Right lobe of liver (tissue), 6 donors: ENCODE results near the gene IFIT5. TPM values are rescaled to one million over a fixed set of nuclear protein-coding genes. Genes with fewer than 3 reads are reported as not detected.

Source experiments
- ATAC-seq, 4 donors: fragments of 200-7000 bp; cut with Tn5 transposase; one replicate each; pipeline ENCODE4 v1.9.1; 2020; ENCODE audit warnings: mild to moderate bottlenecking in 4 of 4, moderate library complexity in 4 of 4
- DNase-seq, 3 donors: peaks; one replicate each; pipeline ENCODE4 v3.0.0-alpha.2; 2020
- H3K27ac ChIP-seq, 3 donors: fragments of 200-600 bp; one replicate each; pipeline ENCODE4 v1.8.0; 2022
- H3K27me3 ChIP-seq, 2 donors: fragments of 200-600 bp; one replicate each; pipeline ENCODE4 v1.8.0; 2022
- H3K36me3 ChIP-seq, 4 donors: fragments of 200-600 bp; sonication (generic) in 1 of 4; one replicate each; pipeline versions ENCODE4 v1.5.1 to v1.8.0; 2017 to 2022; ENCODE audit warnings: control low read depth in 1 of 4
- H3K4me1 ChIP-seq, 4 donors: fragments of 200-600 bp; sonication (generic) in 1 of 4; one replicate each; pipeline versions ENCODE4 v1.5.1 to v1.8.0; 2017 to 2022; ENCODE audit warnings: control low read depth in 1 of 4
- H3K4me3 ChIP-seq, 3 donors: fragments of 200-600 bp; one replicate each; pipeline ENCODE4 v1.8.0; 2022
- H3K9me3 ChIP-seq, 4 donors: fragments of 200-600 bp; sonication (generic) in 1 of 4; one replicate each; pipeline versions ENCODE4 v1.5.1 to v1.8.0; 2017 to 2022; ENCODE audit warnings: control low read depth in 1 of 4
- CTCF ChIP-seq, 4 donors: fragments of 200-600 bp in 3 of 4; fragments of 450-650 bp in 1 of 4; IDR thresholded peaks; one replicate each; pipeline versions ENCODE4 v1.5.1 to v1.8.0; 2016 to 2022; ENCODE audit warnings: antibody characterized with exemption in 4 of 4, mild to moderate bottlenecking in 2 of 4
- POLR2A ChIP-seq: fragments of 450-650 bp; IDR thresholded peaks from one replicate; pipeline ENCODE4 v1.6.1; 2017; ENCODE audit warnings: antibody characterized with exemption, mild to moderate bottlenecking
- WGBS: methylation state at CpG from one replicate; pipeline ENCODE4 v1.1.6; 2018; ENCODE audit warnings: low coverage, low lambda C conversion rate; ENCODE audit not compliant: insufficient coverage; ENCODE audit errors: missing lambda C conversion rate; 5-methylcytosine and 5-hydroxymethylcytosine counted together
- intact Hi-C, 2 donors: fragments of 100-400 bp; cut with DNase I; formaldehyde crosslinking; loops; one replicate each; pipeline versions ENCODE4 v1.11.2 to v1.14.1; 2022
- total RNA-seq, 6 experiments: library from RNA; depleted of rRNA in 2 of 6; stranded (reverse); fragments of >200 nt in 2 of 6; fragmentation: NEBNext Ultra II Directional in 3 of 6; extraction: Animal tissue kit (Norgen Biotek cat#: 25700) in 3 of 6; gene quantifications; one replicate each; pipeline versions ENCODE4 v1.1.0 to v1.2.4, GENCODE V29; 2016 to 2023
- donor health status: DM: no; HTN: yes; CAD: no.
- donor health status: DM: no; HTN: no; CAD: no.
- donor health status: DM: no; HTN: no; CAD: no.
- donor health status: DM: no; HTN: yes; CAD: no.
- donor health status: DM: no; HTN: yes; CAD: no.

Gene IFIT5
- total RNA-seq, 6 experiments from 2014 or later = 4.4 to 11.2 (median 8.3) TPM

- TF ChIP-seq CTCF (IDR thresholded peaks at IDR 0.05) = peak; percentile 9 to 25 (median 22)
- no peak for TF ChIP-seq POLR2A
- Histone ChIP-seq H3K27ac (no peak overlapping the region), H3K4me1 (peaks cover 0 to 16% (median 7%) of the 10 kb centered on the region in 4 donors), H3K27me3 (no peaks in the 10 kb centered on the region), H3K36me3 (no peaks in the 10 kb centered on the region), H3K4me3 (no peak overlapping the region), H3K9me3 (no peaks in the 10 kb centered on the region)
- no peak for ATAC-seq
- WGBS = 59% methylated on average over 3 of the region's 3 CpGs
- intact Hi-C loops = no loop called here
- DNase-seq = no peak
Observed at GRCh38 chr10:89419548-89419947, 5.2 kb downstream of the IFIT5 start.

DNA sequence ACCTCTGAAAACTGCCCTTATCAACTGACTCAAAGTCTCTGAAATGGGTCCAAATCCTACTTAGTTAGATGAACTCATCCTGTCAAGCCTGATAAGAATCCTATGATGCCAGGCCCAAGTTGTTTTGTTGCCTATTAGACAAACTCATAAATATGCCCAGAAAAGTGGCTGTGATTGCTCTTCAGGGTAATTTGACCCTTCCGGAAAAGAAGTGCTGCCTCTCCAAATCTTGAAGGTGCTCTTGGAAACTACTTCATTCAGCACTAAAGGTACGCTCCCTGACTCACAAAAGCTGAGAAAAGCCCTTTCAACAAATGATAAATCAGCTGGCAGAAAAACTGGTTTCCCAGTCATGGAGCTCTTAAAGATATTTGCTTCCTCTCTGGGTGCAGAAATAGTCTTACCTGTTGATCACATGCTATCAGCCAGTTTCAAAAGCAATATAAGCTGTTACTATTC lies 6.7 kb downstream of the IFIT5 start:
- DNase-seq (no peak), ATAC-seq (no peak)
- Histone ChIP-seq H3K4me1 (peaks cover 0 to 23% (median 10%) of the 10 kb centered on the region in 4 donors), H3K27me3 (no peaks in the 10 kb centered on the region), H3K36me3 (no peaks in the 10 kb centered on the region), H3K27ac (no peak overlapping the region), H3K4me3 (no peak overlapping the region), H3K9me3 (no peaks in the 10 kb centered on the region)
- intact Hi-C loops = loop anchor here in 1 of 2 donors (10.0 kb wide), 1 partner anchor 144 kb away; no protein-coding TSS in a partner anchor
- TF ChIP-seq POLR2A = no peak
- WGBS = 94% methylated on average over 2 of the region's 2 CpGs

- intact Hi-C loops = loop anchor here in 1 of 2 donors (10.0 kb wide), 1 partner anchor 140 kb away; no protein-coding TSS in a partner anchor
- ATAC-seq (peak; percentile 71 to 85 (median 74)), DNase-seq (peak in 2 of 3 donors; percentile 34 to 61)
- Histone ChIP-seq H3K9me3 (no peaks in the 10 kb centered on the region), H3K27me3 (no peaks in the 10 kb centered on the region), H3K4me3 (no peak overlapping the region), H3K36me3 (no peaks in the 10 kb centered on the region), H3K4me1 (peaks cover 0 to 16% (median 5%) of the 10 kb centered on the region in 4 donors), H3K27ac (peak overlapping the region in 2 of 3 donors; percentile 61 to 82)
- TF ChIP-seq POLR2A (no peak), CTCF (IDR thresholded peaks at IDR 0.05) (no peak)
- whole genome bisulfite sequencing = 34% methylated on average over 5 of the region's 5 CpGs
Observed at GRCh38 chr10:89425000-89425399, 10.6 kb downstream of the IFIT5 start.

- ATAC-seq (peak; percentile 83 to 89 (median 89)), DNase-seq (no peak)
- TF ChIP-seq POLR2A (no peak), CTCF (IDR thresholded peaks at IDR 0.05) (peak; percentile 78 to 87 (median 82))
- WGBS = 56% methylated on average over 5 of the region's 5 CpGs
- H3K27me3 ChIP-seq = no peaks in the 10 kb centered on the region
- H3K4me3 ChIP-seq = no peak overlapping the region
- intact Hi-C loops = loop anchor here in 1 of 2 donors (10.0 kb wide), 1 partner anchor 138 kb away; no protein-coding TSS in a partner anchor
- no peaks in the 10 kb centered on the region for H3K36me3 ChIP-seq
- no peaks in the 10 kb centered on the region for H3K9me3 ChIP-seq
- H3K4me1 ChIP-seq = peaks cover 0 to 16% (median 5%) of the 10 kb centered on the region in 4 donors
- peak overlapping the region in 1 of 3 donors; percentile 82 for H3K27ac ChIP-seq
Observed at GRCh38 chr10:89426230-89426868, 12.0 kb downstream of the IFIT5 start.

DNA sequence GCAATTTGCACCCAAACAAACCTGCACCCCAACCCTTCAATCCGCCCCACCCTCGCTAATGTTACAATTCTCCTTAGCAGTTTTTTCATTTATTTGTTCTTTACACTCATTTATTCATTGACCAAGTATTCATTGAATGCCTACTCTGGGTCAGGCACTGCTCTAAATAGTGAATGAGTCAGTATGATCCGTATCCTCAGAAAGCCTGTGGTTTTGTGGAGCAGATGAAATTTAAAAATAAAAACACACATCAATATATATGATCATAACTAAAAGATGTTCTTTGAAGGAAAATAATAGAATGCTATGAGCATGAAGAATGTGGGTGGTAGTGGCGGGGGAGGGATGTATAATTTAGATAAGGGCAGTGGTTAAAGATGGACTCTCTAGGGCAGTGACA lies 13.3 kb downstream of the IFIT5 start:
- ATAC-seq (no peak), DNase-seq (no peak)
- peaks cover 0 to 16% (median 5%) of the 10 kb centered on the region in 4 donors for H3K4me1 ChIP-seq
- no peak overlapping the region for H3K4me3 ChIP-seq
- H3K27me3 ChIP-seq = no peaks in the 10 kb centered on the region
- TF ChIP-seq CTCF (IDR thresholded peaks at IDR 0.05) = no peak
- TF ChIP-seq POLR2A = no peak
- no peaks in the 10 kb centered on the region for H3K9me3 ChIP-seq
- H3K27ac ChIP-seq = no peak overlapping the region
- H3K36me3 ChIP-seq = no peaks in the 10 kb centered on the region
- WGBS = 84% methylated on average over 4 of the region's 4 CpGs
- intact Hi-C loops = loop anchor here in 1 of 2 donors (10.0 kb wide), 1 partner anchor 137 kb away; no protein-coding TSS in a partner anchor
